IMR-90 (cell line): ENCODE results near the gene FOXC1. TPM values are rescaled to one million over a fixed set of nuclear protein-coding genes. Genes with fewer than 3 reads are reported as not detected.
A peak's percentile ranks its signal among the peaks of the same experiment; 100 is the strongest.

Source experiments
- ATAC-seq: fragments of 200-7000 bp; cut with Tn5 transposase; 2 replicates; pipeline ENCODE4 v1.9.1; 2020; ENCODE audit warnings: low read depth, mild to moderate bottlenecking, moderate library complexity
- BruUV-seq: library from RNA; stranded (reverse); fragments of 400-500 nt; replicated peaks from 2 replicates; lab custom pipeline; 2021; lab: Mats Ljungman, UMichigan
- CTCF ChIA-PET: fragments of 300-600 bp; formaldehyde crosslinking; extraction: SDS; loops from one replicate; lab custom pipeline; 2021; ENCODE audit warnings: antibody characterized with exemption; lab: Yijun Ruan, JAX
- POLR2A ChIA-PET: fragments of 300-600 bp; sonication (Branson Sonifier 250); formaldehyde crosslinking; loops from one replicate; lab custom pipeline; 2022; ENCODE audit warnings: antibody characterized with exemption; ENCODE audit not compliant: unreplicated experiment; lab: Charles Lee
- DNase-seq: peaks from one replicate; pipeline ENCODE4 v3.0.0; 2013
- H2AFZ ChIP-seq: replicated peaks from 2 replicates; pipeline ENCODE3; 2013; ENCODE audit warnings: low read length, mild to moderate bottlenecking; ENCODE audit not compliant: poor library complexity
- H2AK5ac ChIP-seq: 2 replicates; pipeline ENCODE4 v1.6.1; 2013; ENCODE audit warnings: low read depth, low read length, inconsistent platforms
- H2AK9ac ChIP-seq: replicated peaks from 2 replicates; pipeline ENCODE3; 2013; ENCODE audit warnings: mild to moderate bottlenecking, low read depth, low read length, moderate library complexity; ENCODE audit not compliant: poor library complexity
- H2BK120ac ChIP-seq: 2 replicates; pipeline ENCODE4 v1.6.1; 2013; ENCODE audit warnings: low read depth, low read length, inconsistent platforms
- H2BK15ac ChIP-seq: 3 replicates; pipeline ENCODE4 v1.6.1; 2013; ENCODE audit warnings: low read depth, low read length, inconsistent platforms
- H2BK20ac ChIP-seq: 2 replicates; pipeline ENCODE4 v1.6.1; 2013; ENCODE audit warnings: low read depth, mild to moderate bottlenecking, inconsistent platforms, low read length, moderate library complexity
- H2BK5ac ChIP-seq: 2 replicates; pipeline ENCODE4 v1.6.1; 2013; ENCODE audit warnings: mild to moderate bottlenecking, low read depth, low read length, inconsistent platforms; ENCODE audit not compliant: poor library complexity, severe bottlenecking
- H3K14ac ChIP-seq: replicated peaks from 2 replicates; pipeline ENCODE4 v1.6.1; 2013; ENCODE audit warnings: low read depth, low read length, inconsistent platforms
- H3K18ac ChIP-seq: 2 replicates; pipeline ENCODE4 v1.6.1; 2013; ENCODE audit warnings: low read depth, low read length, control low read depth
- H3K23ac ChIP-seq: 2 replicates; pipeline ENCODE4 v1.6.1; 2013; ENCODE audit warnings: low read depth, low read length, inconsistent platforms
- H3K27ac ChIP-seq: 2 replicates; pipeline ENCODE4 v1.5.1; 2013; ENCODE audit warnings: mild to moderate bottlenecking, control low read depth, low read length; ENCODE audit not compliant: insufficient read depth
- H3K27me3 ChIP-seq: 2 replicates; pipeline ENCODE4 v1.6.1; 2013; ENCODE audit warnings: low read length; ENCODE audit not compliant: control insufficient read depth, insufficient read depth
- H3K36me3 ChIP-seq: 2 replicates; pipeline ENCODE4 v1.6.1; 2013; ENCODE audit warnings: low read length, mixed read lengths; ENCODE audit not compliant: control insufficient read depth, insufficient read depth
- H3K4ac ChIP-seq: 2 replicates; pipeline ENCODE4 v1.6.1; 2013; ENCODE audit warnings: low read depth, low read length, inconsistent platforms
- H3K4me1 ChIP-seq: 2 replicates; pipeline ENCODE4 v1.6.1; 2013; ENCODE audit warnings: low read length, mixed read lengths; ENCODE audit not compliant: control insufficient read depth, insufficient read depth
- H3K4me2 ChIP-seq: 2 replicates; pipeline ENCODE4 v1.6.1; 2013; ENCODE audit warnings: low read depth, mild to moderate bottlenecking, control low read depth, low read length, moderate library complexity
- H3K4me3 ChIP-seq: 2 replicates; pipeline ENCODE4 v1.5.1; 2013; ENCODE audit warnings: low read depth, mild to moderate bottlenecking, control low read depth, low read length, moderate library complexity; ENCODE audit not compliant: insufficient read depth
- H3K56ac ChIP-seq: 2 replicates; pipeline ENCODE4 v1.6.1; 2013; ENCODE audit warnings: low read length, inconsistent platforms; ENCODE audit not compliant: insufficient read depth; ENCODE audit errors: extremely low read depth
- H3K79me1 ChIP-seq, 2 experiments: 2 replicates each; pipeline ENCODE4 v1.6.1; 2013; ENCODE audit warnings: low read length in 2 of 2, inconsistent platforms in 1 of 2, low read depth in 1 of 2
- H3K9ac ChIP-seq: 2 replicates; pipeline ENCODE4 v1.6.1; 2013; ENCODE audit warnings: low read depth, low read length, control low read depth
- H3K9me1 ChIP-seq: 2 replicates; pipeline ENCODE4 v1.6.1; 2013; ENCODE audit warnings: low read length, inconsistent platforms; ENCODE audit not compliant: insufficient read depth
- H3K9me3 ChIP-seq: 2 replicates; pipeline ENCODE4 v1.6.1; 2013; ENCODE audit warnings: low read length; ENCODE audit not compliant: control insufficient read depth, insufficient read depth
- H4K20me1 ChIP-seq: 2 replicates; pipeline ENCODE4 v1.6.1; 2013; ENCODE audit warnings: low read length, inconsistent platforms; ENCODE audit not compliant: insufficient read depth
- H4K5ac ChIP-seq: 2 replicates; pipeline ENCODE4 v1.6.1; 2013; ENCODE audit warnings: mild to moderate bottlenecking, low read depth, low read length, control low read depth
- H4K8ac ChIP-seq, 2 experiments: 2 replicates each; pipeline ENCODE4 v1.6.1; 2013; ENCODE audit warnings: low read depth in 2 of 2, low read length in 2 of 2, control low read depth in 1 of 2, inconsistent platforms in 1 of 2
- H4K91ac ChIP-seq: 2 replicates; pipeline ENCODE4 v1.6.1; 2013; ENCODE audit warnings: low read depth, low read length, inconsistent platforms; ENCODE audit not compliant: insufficient read depth
- CHD1 ChIP-seq: IDR thresholded peaks from 2 replicates; pipeline ENCODE4 v1.6.1; 2012; ENCODE audit warnings: low read depth, low read length, improper control_type of control experiment
- CTCF ChIP-seq: conservative IDR thresholded peaks from 2 replicates; pipeline ENCODE4 v1.5.1; 2012; ENCODE audit warnings: mild to moderate bottlenecking, low read depth, low read length, improper control_type of control experiment
- ELK1 ChIP-seq: fragments of 150-350 bp; IDR thresholded peaks from 2 replicates; pipeline ENCODE4 v1.6.1; 2016; ENCODE audit warnings: low read depth, mild to moderate bottlenecking, low read length, moderate library complexity, borderline replicate concordance
- RAD21 ChIP-seq: IDR thresholded peaks from 2 replicates; pipeline ENCODE4 v1.6.1; 2012; ENCODE audit warnings: low read length, improper control_type of control experiment
- RFX5 ChIP-seq: IDR thresholded peaks from 2 replicates; pipeline ENCODE4 v1.8.0; 2012; ENCODE audit warnings: low read depth, mild to moderate bottlenecking, low read length, moderate library complexity
- WGBS, 2 experiments: methylation state at CpG; one replicate each; pipeline versions ENCODE4 v1.1.5 to v1.1.7; 2013; ENCODE audit warnings: missing lambda C conversion rate in 2 of 2; ENCODE audit not compliant: insufficient read length in 1 of 2; ENCODE audit errors: extremely low coverage in 2 of 2; 5-methylcytosine and 5-hydroxymethylcytosine counted together
- dilution Hi-C: fragments of 300-500 bp; cut with HindIII; formaldehyde crosslinking; loops from one replicate; pipeline ENCODE4 v1.14.3; 2018; ENCODE audit warnings: low sequenced_read_pairs; ENCODE audit not compliant: unreplicated experiment
- in situ Hi-C: fragments of 300-500 bp; cut with MboI; formaldehyde crosslinking; loops from 3 replicates; pipeline ENCODE4 v1.14.3; 2019; ENCODE audit warnings: low sequenced_read_pairs, inconsistent platforms, mixed read lengths
- intact Hi-C: fragments of 100-400 bp; cut with micrococcal nuclease; formaldehyde crosslinking; loops from 2 replicates; pipeline ENCODE4 v1.10.0; 2022
- polyA plus RNA-seq, 3 experiments: library from polyadenylated mRNA; depleted of rRNA; stranded (reverse); fragments of >200 nt; gene quantifications; 2 replicates each; pipeline ENCODE4 v1.2.3, GENCODE V29; 2012; ENCODE audit warnings: low replicate concordance in 1 of 3
- total RNA-seq: library from RNA; depleted of rRNA; stranded (reverse); fragments of >200 nt; gene quantifications from 2 replicates; pipeline ENCODE4 v1.2.3, GENCODE V29; 2012

The FOXC1 gene
- total and polyA plus RNA-seq, 2 of the 4 experiments (the other 2 are of a cell fraction) = 1.3 to 4.0 TPM

- H4K20me1 ChIP-seq = peaks cover 14% of the 10 kb centered on the region
- 2% methylated on average over 13 of the region's 38 CpGs; no CpG with 5 or more reads in 1 of the 2 experiments for WGBS, 2 experiments
- H4K91ac ChIP-seq = no peak overlapping the region
- in situ Hi-C loops (no loop called here), dilution Hi-C loops (no loop called here), intact Hi-C loops (loop anchor here (2.0 to 10.0 kb wide), 6 partner anchors 52 to 424 kb away; no protein-coding TSS in a partner anchor)
- peaks cover 4% of the 10 kb centered on the region for H3K4me1 ChIP-seq
- H2BK20ac ChIP-seq = no peak overlapping the region
- no peak overlapping the region for H4K5ac ChIP-seq
- no TSS peak for BruUV-seq
- POLR2A ChIA-PET = interaction anchor here (0.6 kb wide), 3 partner anchors 14 to 743 kb away, joined by 3 to 19 read pairs (median 4); no protein-coding TSS in a partner anchor
- no peak overlapping the region for H4K8ac ChIP-seq
- H3K18ac ChIP-seq = no peak overlapping the region; the same call in 1 of the 2 replicates
- no peak overlapping the region for H2AK5ac ChIP-seq
- H3K14ac ChIP-seq = no peak overlapping the region
- DNase-seq = peak; percentile 50
- CTCF ChIA-PET = interaction anchor here (0.9 to 2.3 kb wide), 5 partner anchors 13 to 493 kb away, joined by 3 to 9 read pairs (median 3); no protein-coding TSS in a partner anchor
- H3K4me3 ChIP-seq = peak overlapping the region; percentile 85
- H2BK5ac ChIP-seq = peak overlapping the region; percentile 85
- H3K4me2 ChIP-seq = no peak overlapping the region; the same call in 1 of the 2 replicates
- no peaks in the 10 kb centered on the region for H3K9me1 ChIP-seq
- H3K79me1 ChIP-seq = peaks cover 3 to 13% of the 10 kb centered on the region in 2 experiments
- H2AK9ac ChIP-seq = peak overlapping the region; percentile 88
- no peak overlapping the region for H3K23ac ChIP-seq
- peak overlapping the region; percentile 99 for H3K27ac ChIP-seq
- no peak; the same call in 1 of the 2 replicates for ATAC-seq
- H3K36me3 ChIP-seq = peaks cover 9% of the 10 kb centered on the region
- H3K27me3 ChIP-seq = peaks cover 17% of the 10 kb centered on the region; the same call in 1 of the 2 replicates
- peak overlapping the region; percentile 98 for H3K9ac ChIP-seq
- H3K56ac ChIP-seq = no peak overlapping the region
- H2AFZ ChIP-seq = peak overlapping the region; percentile 91
- H2BK15ac ChIP-seq = no peak overlapping the region
- no peak overlapping the region; the same call in 1 of the 2 replicates for H3K4ac ChIP-seq
- TF ChIP-seq CTCF (peak; percentile 31; the same call in 1 of the 2 replicates), RAD21 (peak; percentile 11; the same call in 1 of the 2 replicates), RFX5 (no peak), ELK1 (no peak), CHD1 (no peak)
- H2BK120ac ChIP-seq = no peak overlapping the region
- peaks cover 7% of the 10 kb centered on the region; the same call in 1 of the 2 replicates for H3K9me3 ChIP-seq
Measured at GRCh38 chr6:1611322-1611571, 1.5 kb downstream of the FOXC1 start.
